HCT116 (cell line): ENCODE results near the gene TBX2.

Experiments
- CEBPB ChIP-seq: IDR thresholded peaks from 2 replicates; pipeline ENCODE4 v1.6.1; 2012; ENCODE audit warnings: low read depth
- EZH2 ChIP-seq: fragments of 200-600 bp; sonication (generic); IDR thresholded peaks from 2 replicates; pipeline ENCODE4 v1.6.1; 2017; ENCODE audit warnings: antibody characterized with exemption, mixed run types
- MAX ChIP-seq: IDR thresholded peaks from 2 replicates; pipeline ENCODE4 v1.6.1; 2012
- POLR2A ChIP-seq: IDR thresholded peaks from 2 replicates; pipeline ENCODE4 v1.7.0; 2011; ENCODE audit warnings: borderline replicate concordance; ENCODE audit not compliant: insufficient read depth, insufficient read length; ENCODE audit errors: extremely low read depth
- POLR2AphosphoS5 ChIP-seq: IDR thresholded peaks from 2 replicates; pipeline ENCODE4 v1.6.1; 2011; ENCODE audit warnings: mild to moderate bottlenecking, low read depth, low read length, moderate library complexity
- SP1 ChIP-seq: IDR thresholded peaks from 2 replicates; pipeline ENCODE4 v1.6.1; 2012; ENCODE audit warnings: low read depth
- ZNF274 ChIP-seq: fragments of 200-500 bp; sonication (Bioruptor generic); IDR thresholded peaks from 2 replicates; pipeline ENCODE4 v1.6.1; 2014; ENCODE audit warnings: mild to moderate bottlenecking, low read depth, low read length, inconsistent platforms
- TF ChIP-seq, protein P1 (sequence below), 3 experiments: fragments of 200-600 bp in 1 of 3; sonication (generic) in 1 of 3; IDR thresholded peaks in 2 of 3; conservative IDR thresholded peaks in 1 of 3; 2 replicates each; pipeline ENCODE4 v1.5.1; 2012 to 2017; ENCODE audit warnings: low read depth in 2 of 3, low read length in 2 of 3, antibody characterized with exemption in 1 of 3, borderline replicate concordance in 1 of 3, control low read depth in 1 of 3, mild to moderate bottlenecking in 1 of 3, mixed read lengths in 1 of 3, mixed run types in 1 of 3, moderate library complexity in 1 of 3; ENCODE audit not compliant: insufficient read depth in 1 of 3
- TF ChIP-seq, protein P2 (sequence below): IDR thresholded peaks from 2 replicates; pipeline ENCODE4 v1.6.1; 2012; ENCODE audit warnings: low read depth

GRCh38 chr17:61362396-61362795 is 37.2 kb upstream of the TBX2 start:
- TF ChIP-seq ZNF274 (no peak), EZH2 (no peak), CEBPB (no peak), SP1 (no peak), POLR2A (no peak), MAX (no peak), POLR2AphosphoS5 (no peak)
- TF ChIP-seq, protein P1, sequence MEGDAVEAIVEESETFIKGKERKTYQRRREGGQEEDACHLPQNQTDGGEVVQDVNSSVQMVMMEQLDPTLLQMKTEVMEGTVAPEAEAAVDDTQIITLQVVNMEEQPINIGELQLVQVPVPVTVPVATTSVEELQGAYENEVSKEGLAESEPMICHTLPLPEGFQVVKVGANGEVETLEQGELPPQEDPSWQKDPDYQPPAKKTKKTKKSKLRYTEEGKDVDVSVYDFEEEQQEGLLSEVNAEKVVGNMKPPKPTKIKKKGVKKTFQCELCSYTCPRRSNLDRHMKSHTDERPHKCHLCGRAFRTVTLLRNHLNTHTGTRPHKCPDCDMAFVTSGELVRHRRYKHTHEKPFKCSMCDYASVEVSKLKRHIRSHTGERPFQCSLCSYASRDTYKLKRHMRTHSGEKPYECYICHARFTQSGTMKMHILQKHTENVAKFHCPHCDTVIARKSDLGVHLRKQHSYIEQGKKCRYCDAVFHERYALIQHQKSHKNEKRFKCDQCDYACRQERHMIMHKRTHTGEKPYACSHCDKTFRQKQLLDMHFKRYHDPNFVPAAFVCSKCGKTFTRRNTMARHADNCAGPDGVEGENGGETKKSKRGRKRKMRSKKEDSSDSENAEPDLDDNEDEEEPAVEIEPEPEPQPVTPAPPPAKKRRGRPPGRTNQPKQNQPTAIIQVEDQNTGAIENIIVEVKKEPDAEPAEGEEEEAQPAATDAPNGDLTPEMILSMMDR (IDR thresholded peaks at IDR 0.05 in 2 of 3, conservative IDR thresholded peaks at IDR 0.05 in 1 of 3; ENCODE audit: borderline replicate concordance in 1 of 3, insufficient read depth in 1 of 3, low read depth in 2 of 3, low read length in 2 of 3) = no peak
- TF ChIP-seq, protein P2, sequence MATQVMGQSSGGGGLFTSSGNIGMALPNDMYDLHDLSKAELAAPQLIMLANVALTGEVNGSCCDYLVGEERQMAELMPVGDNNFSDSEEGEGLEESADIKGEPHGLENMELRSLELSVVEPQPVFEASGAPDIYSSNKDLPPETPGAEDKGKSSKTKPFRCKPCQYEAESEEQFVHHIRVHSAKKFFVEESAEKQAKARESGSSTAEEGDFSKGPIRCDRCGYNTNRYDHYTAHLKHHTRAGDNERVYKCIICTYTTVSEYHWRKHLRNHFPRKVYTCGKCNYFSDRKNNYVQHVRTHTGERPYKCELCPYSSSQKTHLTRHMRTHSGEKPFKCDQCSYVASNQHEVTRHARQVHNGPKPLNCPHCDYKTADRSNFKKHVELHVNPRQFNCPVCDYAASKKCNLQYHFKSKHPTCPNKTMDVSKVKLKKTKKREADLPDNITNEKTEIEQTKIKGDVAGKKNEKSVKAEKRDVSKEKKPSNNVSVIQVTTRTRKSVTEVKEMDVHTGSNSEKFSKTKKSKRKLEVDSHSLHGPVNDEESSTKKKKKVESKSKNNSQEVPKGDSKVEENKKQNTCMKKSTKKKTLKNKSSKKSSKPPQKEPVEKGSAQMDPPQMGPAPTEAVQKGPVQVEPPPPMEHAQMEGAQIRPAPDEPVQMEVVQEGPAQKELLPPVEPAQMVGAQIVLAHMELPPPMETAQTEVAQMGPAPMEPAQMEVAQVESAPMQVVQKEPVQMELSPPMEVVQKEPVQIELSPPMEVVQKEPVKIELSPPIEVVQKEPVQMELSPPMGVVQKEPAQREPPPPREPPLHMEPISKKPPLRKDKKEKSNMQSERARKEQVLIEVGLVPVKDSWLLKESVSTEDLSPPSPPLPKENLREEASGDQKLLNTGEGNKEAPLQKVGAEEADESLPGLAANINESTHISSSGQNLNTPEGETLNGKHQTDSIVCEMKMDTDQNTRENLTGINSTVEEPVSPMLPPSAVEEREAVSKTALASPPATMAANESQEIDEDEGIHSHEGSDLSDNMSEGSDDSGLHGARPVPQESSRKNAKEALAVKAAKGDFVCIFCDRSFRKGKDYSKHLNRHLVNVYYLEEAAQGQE = no peak
